ENCODE data around the gene CCDC91. TPM values are rescaled to one million over a fixed set of nuclear protein-coding genes. Genes with fewer than 3 reads are reported as not detected.
A peak's percentile ranks its signal among the peaks of the same experiment; 100 is the strongest.

Gene CCDC91
- total RNA-seq, 4 donors from 2014 or later = 55.6 to 74.0 (median 62.6) TPM

DNA sequence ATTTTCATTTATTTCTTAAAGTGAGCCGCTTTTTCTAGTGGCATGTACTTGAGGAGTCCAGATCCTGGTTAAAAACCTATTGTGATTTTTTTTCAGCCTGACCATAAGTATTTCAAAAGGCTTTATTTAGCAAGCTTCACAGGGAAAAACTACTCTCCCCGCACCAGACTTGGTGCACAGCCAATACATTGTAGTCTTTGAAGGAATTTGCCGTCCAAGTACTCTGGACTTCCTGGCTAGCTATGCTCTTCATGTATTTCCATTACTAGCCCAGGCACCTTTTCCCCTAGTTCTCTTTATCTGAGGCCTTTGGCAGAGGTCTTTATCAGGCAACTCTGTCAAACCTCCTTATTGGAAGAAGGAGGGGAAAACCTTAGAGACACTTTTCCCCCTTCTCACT is 234.7 kb downstream of the CCDC91 start:
- no peaks in the 10 kb centered on the region for H3K36me3 ChIP-seq
- intact Hi-C loops (cut with DNase I) = no loop called here
- no peak overlapping the region for H3K27ac ChIP-seq
- H3K4me3 ChIP-seq (replicated peaks in 1 of 3) = no peak overlapping the region
- H3K4me1 ChIP-seq = peaks cover 0 to 7% of the 10 kb centered on the region in 2 donors
- no peaks in the 10 kb centered on the region for H3K27me3 ChIP-seq
- H3K9me3 ChIP-seq = no peaks in the 10 kb centered on the region
- TF ChIP-seq, protein P1, sequence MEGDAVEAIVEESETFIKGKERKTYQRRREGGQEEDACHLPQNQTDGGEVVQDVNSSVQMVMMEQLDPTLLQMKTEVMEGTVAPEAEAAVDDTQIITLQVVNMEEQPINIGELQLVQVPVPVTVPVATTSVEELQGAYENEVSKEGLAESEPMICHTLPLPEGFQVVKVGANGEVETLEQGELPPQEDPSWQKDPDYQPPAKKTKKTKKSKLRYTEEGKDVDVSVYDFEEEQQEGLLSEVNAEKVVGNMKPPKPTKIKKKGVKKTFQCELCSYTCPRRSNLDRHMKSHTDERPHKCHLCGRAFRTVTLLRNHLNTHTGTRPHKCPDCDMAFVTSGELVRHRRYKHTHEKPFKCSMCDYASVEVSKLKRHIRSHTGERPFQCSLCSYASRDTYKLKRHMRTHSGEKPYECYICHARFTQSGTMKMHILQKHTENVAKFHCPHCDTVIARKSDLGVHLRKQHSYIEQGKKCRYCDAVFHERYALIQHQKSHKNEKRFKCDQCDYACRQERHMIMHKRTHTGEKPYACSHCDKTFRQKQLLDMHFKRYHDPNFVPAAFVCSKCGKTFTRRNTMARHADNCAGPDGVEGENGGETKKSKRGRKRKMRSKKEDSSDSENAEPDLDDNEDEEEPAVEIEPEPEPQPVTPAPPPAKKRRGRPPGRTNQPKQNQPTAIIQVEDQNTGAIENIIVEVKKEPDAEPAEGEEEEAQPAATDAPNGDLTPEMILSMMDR (IDR thresholded peaks at IDR 0.05) = no peak
- no peak for TF ChIP-seq POLR2A (IDR thresholded peaks at IDR 0.05)
- 12 to 19% methylated on average over 3 of the region's 3 CpGs for WGBS, 2 donors
- DNase-seq = peak; percentile 66 to 78

DNA sequence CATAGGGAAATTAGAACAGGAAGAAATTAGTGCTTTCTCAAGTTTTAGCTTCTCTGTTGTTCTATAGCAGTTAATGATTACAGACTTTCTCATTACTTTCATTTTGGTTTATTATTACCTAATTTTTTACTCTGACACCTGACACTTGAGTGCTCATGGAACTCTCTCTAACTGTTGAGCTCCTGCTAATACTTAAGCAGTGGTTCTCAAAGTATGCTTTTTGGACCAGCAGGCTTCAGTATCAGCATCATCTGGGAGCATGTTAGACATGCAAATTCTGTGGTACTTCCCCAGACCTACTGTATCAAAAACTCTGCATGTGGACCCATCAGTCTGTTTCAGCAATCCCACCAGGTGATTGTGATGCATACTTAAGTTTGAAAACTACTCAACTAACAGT is 235.3 kb downstream of the CCDC91 start:
- TF ChIP-seq POLR2A (IDR thresholded peaks at IDR 0.05) = no peak
- TF ChIP-seq, protein P1 (IDR thresholded peaks at IDR 0.05) = no peak
- Histone ChIP-seq H3K9me3 (no peaks in the 10 kb centered on the region), H3K4me1 (peaks cover 0 to 7% of the 10 kb centered on the region in 2 donors), H3K27ac (no peak overlapping the region), H3K27me3 (no peaks in the 10 kb centered on the region), H3K4me3 (replicated peaks in 1 of 3) (no peak overlapping the region), H3K36me3 (no peaks in the 10 kb centered on the region)
- DNase-seq = no peak
- intact Hi-C loops (cut with DNase I) = no loop called here

DNA sequence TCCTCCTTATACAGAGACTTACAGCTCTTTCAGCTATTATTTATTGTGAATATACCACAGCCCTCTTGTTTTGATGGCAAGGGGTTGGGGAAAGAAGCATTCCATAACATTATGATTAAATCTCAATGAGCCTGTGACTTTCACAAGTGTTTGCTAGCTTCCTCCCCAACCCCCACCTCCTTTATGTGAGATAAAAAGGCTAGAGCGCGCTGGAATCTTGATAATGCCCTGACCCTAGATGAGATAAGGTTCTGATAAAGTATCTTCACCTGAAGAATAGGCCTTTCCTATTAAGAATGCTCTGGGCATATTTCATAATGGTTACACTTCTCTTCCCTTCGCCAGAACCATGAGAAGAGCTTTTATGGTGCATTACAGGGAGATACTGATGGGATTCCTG is 236.8 kb downstream of the CCDC91 start:
- Histone ChIP-seq H3K27me3 (no peaks in the 10 kb centered on the region), H3K9me3 (no peaks in the 10 kb centered on the region), H3K27ac (no peak overlapping the region), H3K36me3 (no peaks in the 10 kb centered on the region), H3K4me1 (peaks cover 0 to 7% of the 10 kb centered on the region in 2 donors), H3K4me3 (replicated peaks in 1 of 3) (no peak overlapping the region)
- TF ChIP-seq POLR2A (IDR thresholded peaks at IDR 0.05) = no peak
- TF ChIP-seq, protein P1 (IDR thresholded peaks at IDR 0.05) = no peak
- WGBS, 2 donors = 94 to 98% methylated on average over 3 of the region's 3 CpGs
- DNase-seq = no peak
- intact Hi-C loops (cut with DNase I) = no loop called here

DNA sequence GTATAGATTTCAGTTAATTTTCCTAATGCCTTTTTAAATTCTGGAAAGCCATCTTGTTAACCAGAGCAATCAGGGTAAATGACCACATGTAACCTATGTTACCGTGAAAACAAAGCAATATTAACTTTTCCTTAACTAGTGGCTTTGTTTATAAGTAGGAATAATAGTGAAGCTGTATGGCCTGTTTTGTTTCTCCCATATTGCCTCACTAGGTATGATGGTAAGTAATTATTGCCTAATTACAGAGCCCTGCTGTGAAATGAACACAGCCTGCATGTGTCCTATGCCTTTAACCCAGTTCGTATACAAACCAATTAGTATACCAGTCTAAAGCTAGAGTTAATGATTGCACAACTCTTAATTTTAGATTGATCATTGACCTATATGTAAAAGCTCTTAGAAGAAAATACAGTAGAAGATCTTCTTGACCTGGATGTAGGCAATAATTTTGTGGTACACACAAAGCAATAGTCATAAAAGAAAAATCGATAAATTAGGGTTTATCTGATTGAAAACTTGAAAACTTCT is 249.9 kb downstream of the CCDC91 start:
- no peak for DNase-seq
- H3K4me1 ChIP-seq = no peaks in the 10 kb centered on the region
- no peaks in the 10 kb centered on the region for H3K36me3 ChIP-seq
- no peaks in the 10 kb centered on the region for H3K27me3 ChIP-seq
- intact Hi-C loops (cut with DNase I) = no loop called here
- TF ChIP-seq POLR2A (IDR thresholded peaks at IDR 0.05) = no peak
- TF ChIP-seq, protein P1 (IDR thresholded peaks at IDR 0.05) = no peak
- no peak overlapping the region for H3K4me3 ChIP-seq (replicated peaks in 1 of 3)
- 81 to 93% methylated on average over 3 of the region's 3 CpGs for WGBS, 2 donors
- no peak overlapping the region for H3K27ac ChIP-seq
- no peaks in the 10 kb centered on the region for H3K9me3 ChIP-seq

DNA sequence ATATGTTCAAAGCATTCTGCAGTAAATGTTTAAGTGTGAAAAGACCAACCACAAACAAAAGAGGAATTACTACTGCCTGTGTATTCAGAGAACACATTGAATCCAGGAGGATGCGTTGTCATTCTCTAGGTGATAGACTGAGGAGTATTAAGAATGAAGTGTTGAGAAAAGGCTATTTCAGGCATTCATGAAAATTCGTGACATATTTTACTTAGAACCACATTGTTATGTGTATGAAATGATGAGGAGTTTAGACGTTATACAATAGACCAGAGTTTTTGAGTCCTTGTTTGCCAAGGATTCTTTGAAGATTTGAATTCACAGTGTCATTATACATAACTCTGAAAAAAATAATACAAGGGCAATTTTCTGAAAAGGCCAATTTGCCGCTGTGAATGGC is 251.8 kb downstream of the CCDC91 start:
- no peak for DNase-seq
- TF ChIP-seq, protein P1 (IDR thresholded peaks at IDR 0.05) = no peak
- TF ChIP-seq POLR2A (IDR thresholded peaks at IDR 0.05) = no peak
- intact Hi-C loops (cut with DNase I) = no loop called here
- Histone ChIP-seq H3K36me3 (no peaks in the 10 kb centered on the region), H3K27ac (no peak overlapping the region), H3K4me1 (no peaks in the 10 kb centered on the region), H3K27me3 (no peaks in the 10 kb centered on the region), H3K4me3 (replicated peaks in 1 of 3) (no peak overlapping the region), H3K9me3 (no peaks in the 10 kb centered on the region)
- WGBS, 2 donors = 91 to 93% methylated on average over 4 of the region's 4 CpGs
